Activated CD8-positive, alpha-beta memory T cell treated with anti-CD3 and anti-CD28 coated beads, Interleukin-2, amount 50 U/mL, for 1 hour (primary cell): ENCODE results near the gene ACVR1.

Experiments used
- DNase-seq: peaks from one replicate; pipeline ENCODE4 v3.0.0-alpha.2; 2020; ENCODE audit errors: extremely low read depth

Gene ACVR1

GRCh38 chr2:157876066-157876785 lies at the start of gene ACVR1:
ACVR1 (minus strand) TSS chr2:157876330; CDS start chr2:157799493, 76,837 bp downstream.
- peak; percentile 54 for DNase-seq

- DNase-seq, result no peak
These were observed 48.9 kb upstream of the ACVR1 start for GRCh38 chr2:157925071-157925470.

GRCh38 chr2:157923598-157924217 lies 47.6 kb upstream of the ACVR1 start:
- DNase-seq, result no peak

- no peak for DNase-seq
These were observed 46.7 kb upstream of the ACVR1 start for GRCh38 chr2:157922815-157923214.

GRCh38 chr2:157922336-157922735 lies 46.2 kb upstream of the ACVR1 start:
- no peak for DNase-seq

GRCh38 chr2:157920736-157921135 lies 44.6 kb upstream of the ACVR1 start:
- DNase-seq, result no peak

- no peak for DNase-seq
These were observed 43.1 kb upstream of the ACVR1 start for GRCh38 chr2:157919181-157919580.

- DNase-seq, result no peak
These were observed 42.2 kb upstream of the ACVR1 start for GRCh38 chr2:157918319-157918718.

GRCh38 chr2:157911750-157912149 lies 35.6 kb upstream of the ACVR1 start:
- no peak for DNase-seq

- DNase-seq, result no peak
These were observed 35.1 kb upstream of the ACVR1 start for GRCh38 chr2:157911246-157911645.

GRCh38 chr2:157905092-157905491 lies 29.0 kb upstream of the ACVR1 start:
- no peak for DNase-seq

- DNase-seq, result no peak
These were observed 27.5 kb upstream of the ACVR1 start for GRCh38 chr2:157903626-157904025.

- DNase-seq, result no peak
These were observed 27.0 kb upstream of the ACVR1 start for GRCh38 chr2:157903151-157903550.

GRCh38 chr2:157902692-157903091 lies 26.6 kb upstream of the ACVR1 start:
- DNase-seq, result no peak

- DNase-seq, result no peak
These were observed 25.2 kb upstream of the ACVR1 start for GRCh38 chr2:157901325-157901724.

- DNase-seq, result no peak
These were observed 24.6 kb upstream of the ACVR1 start for GRCh38 chr2:157900684-157901083.

- no peak for DNase-seq
These were observed 24.1 kb upstream of the ACVR1 start for GRCh38 chr2:157900203-157900602.

- DNase-seq, result no peak
These were observed 23.2 kb upstream of the ACVR1 start for GRCh38 chr2:157899125-157899839.

GRCh38 chr2:157898591-157898996 lies 22.5 kb upstream of the ACVR1 start:
- peak; percentile 30 for DNase-seq

GRCh38 chr2:157897106-157897971 lies 21.2 kb upstream of the ACVR1 start:
- DNase-seq, result no peak

- DNase-seq, result no peak
These were observed 19.4 kb upstream of the ACVR1 start for GRCh38 chr2:157895531-157895930.
